KOPT-K1 (cell line): ENCODE results near the gene SYTL5.
"Not testable (repeated sequence)": the region's sequence is repeated elsewhere in the genome, so short reads cannot be mapped to it uniquely, and the experiment has no call there.

ENCODE experiments used
- H3K27ac ChIP-seq: fragments of 200-600 bp; sonication (generic); 2 replicates; pipeline ENCODE4 v1.5.1; 2016; ENCODE audit warnings: antibody characterized with exemption, mild to moderate bottlenecking, low read depth, low read length; ENCODE audit not compliant: poor library complexity, severe bottlenecking
- H3K36me3 ChIP-seq: fragments of 200-600 bp; sonication (generic); 2 replicates; pipeline ENCODE4 v1.5.1; 2017; ENCODE audit warnings: antibody characterized with exemption, mild to moderate bottlenecking, low read length, moderate library complexity; ENCODE audit not compliant: insufficient read depth
- H3K9me3 ChIP-seq: fragments of 200-600 bp; sonication (generic); 2 replicates; pipeline ENCODE4 v1.5.1; 2017; ENCODE audit warnings: antibody characterized with exemption, low read length, mild to moderate bottlenecking; ENCODE audit not compliant: insufficient read depth, poor library complexity, severe bottlenecking

The SYTL5 gene

DNA sequence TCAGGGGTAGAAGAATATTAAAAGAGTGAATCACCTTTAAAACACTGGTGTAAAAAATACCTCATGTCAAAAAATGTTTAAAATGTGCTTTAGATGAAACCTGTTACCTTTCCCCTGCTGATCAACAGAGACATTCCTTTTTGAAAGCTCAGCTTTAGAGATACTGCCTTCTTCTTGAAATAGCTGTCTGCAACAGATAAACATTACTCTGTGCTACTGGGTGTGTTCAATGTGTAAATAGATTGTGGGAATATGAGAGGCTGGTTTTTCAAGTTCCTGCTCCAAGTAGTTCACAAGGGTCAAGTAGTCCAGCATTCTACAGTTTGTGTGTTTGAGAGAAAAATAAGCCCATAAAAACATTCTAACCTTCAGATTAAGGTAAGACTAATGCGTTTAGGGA is at the start of gene SYTL5:
TSS of gene SYTL5 (plus strand) at position 263 of the 400 bp plus-strand sequence. CDS start 27,337 bp downstream, outside the sequence.
- H3K27ac ChIP-seq: no peak within 1 kb of the TSS

GRCh38 chrX:37958525-37959211 is 47.7 kb upstream of the SYTL5 start:
- no peak overlapping the region for H3K27ac ChIP-seq
- no peaks in the 10 kb centered on the region for H3K9me3 ChIP-seq
- H3K36me3 ChIP-seq: no peaks in the 10 kb centered on the region

More for the DNA sequence above, at the start of gene SYTL5:
- Histone ChIP-seq H3K36me3 (no peaks in the 10 kb centered on the region), H3K9me3 (no peaks in the 10 kb centered on the region)

- Histone ChIP-seq H3K27ac (no peak overlapping the region), H3K9me3 (no peaks in the 10 kb centered on the region)
Observed at GRCh38 chrX:37959212-37960021, 46.9 kb upstream of the SYTL5 start.

DNA sequence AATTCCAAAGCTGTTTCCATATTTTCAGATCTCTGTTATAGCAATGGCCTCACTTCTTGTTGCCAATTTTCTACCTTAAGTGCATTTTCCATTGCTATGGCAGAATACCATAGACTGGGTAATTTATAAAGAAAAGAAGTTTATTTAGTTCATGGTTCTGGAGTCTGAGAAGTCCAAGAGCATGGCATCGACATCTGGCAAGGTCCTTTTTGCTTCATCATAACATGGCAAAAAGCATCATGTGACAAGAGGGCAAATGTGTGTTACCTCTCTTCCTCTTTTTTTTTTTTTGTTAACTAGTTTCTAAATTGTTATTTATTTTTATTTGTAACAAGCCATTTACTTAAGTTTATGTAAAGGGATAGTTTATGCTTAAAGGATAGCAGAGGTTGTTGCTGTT is 45.2 kb upstream of the SYTL5 start:
- no peaks in the 10 kb centered on the region for H3K36me3 ChIP-seq
- H3K27ac ChIP-seq: no peak overlapping the region
- no peaks in the 10 kb centered on the region for H3K9me3 ChIP-seq

More at GRCh38 chrX:37959212-37960021, 46.9 kb upstream of the SYTL5 start:
- no peaks in the 10 kb centered on the region for H3K36me3 ChIP-seq

DNA sequence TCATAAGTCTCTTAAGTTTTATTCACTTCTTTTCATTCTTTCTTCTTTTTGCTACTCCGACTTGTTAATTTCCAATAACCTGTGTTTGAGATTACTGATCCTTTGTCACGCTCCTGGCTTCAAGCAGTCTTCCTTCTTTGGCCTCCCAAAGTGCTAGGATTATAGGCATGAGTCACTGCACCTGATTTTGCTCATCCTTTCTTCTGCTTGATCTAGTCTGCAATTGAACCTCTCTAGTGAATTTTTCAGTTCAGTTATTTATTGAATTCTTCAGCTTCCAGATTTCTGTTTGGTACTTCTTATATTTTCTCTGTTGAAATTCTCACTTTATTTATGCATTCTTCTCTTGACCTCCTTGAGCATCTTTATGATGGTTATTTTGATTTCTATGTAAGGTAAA is 38.6 kb upstream of the SYTL5 start:
- no peaks in the 10 kb centered on the region for H3K36me3 ChIP-seq
- H3K9me3 ChIP-seq: no peaks in the 10 kb centered on the region
- no peak overlapping the region for H3K27ac ChIP-seq

GRCh38 chrX:37975421-37975820 is 30.9 kb upstream of the SYTL5 start:
- no peaks in the 10 kb centered on the region for H3K9me3 ChIP-seq
- no peak overlapping the region for H3K27ac ChIP-seq
- no peaks in the 10 kb centered on the region for H3K36me3 ChIP-seq

DNA sequence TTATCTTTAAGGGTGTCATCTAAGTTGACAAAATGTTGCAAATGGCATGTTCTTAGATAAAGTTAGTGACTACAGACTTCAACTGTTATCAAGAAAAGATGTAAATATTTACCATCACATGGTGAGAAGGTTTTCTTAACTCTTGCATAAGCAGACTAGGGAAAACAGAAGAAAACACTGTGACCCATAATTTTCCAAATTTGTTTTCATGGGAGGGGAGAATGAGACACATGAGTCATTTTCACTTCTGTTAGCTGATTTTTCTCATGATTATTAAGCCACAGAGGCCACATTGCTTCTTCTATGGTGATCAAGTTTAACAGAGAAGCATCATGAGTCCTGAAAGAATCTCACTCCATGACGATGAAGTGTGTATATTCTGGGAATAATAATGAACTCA is 30.2 kb upstream of the SYTL5 start:
- Histone ChIP-seq H3K27ac (no peak overlapping the region), H3K9me3 (no peaks in the 10 kb centered on the region), H3K36me3 (no peaks in the 10 kb centered on the region)

- no peaks in the 10 kb centered on the region for H3K36me3 ChIP-seq
- no peaks in the 10 kb centered on the region for H3K9me3 ChIP-seq
Observed at GRCh38 chrX:37984880-37985279, 21.5 kb upstream of the SYTL5 start.

DNA sequence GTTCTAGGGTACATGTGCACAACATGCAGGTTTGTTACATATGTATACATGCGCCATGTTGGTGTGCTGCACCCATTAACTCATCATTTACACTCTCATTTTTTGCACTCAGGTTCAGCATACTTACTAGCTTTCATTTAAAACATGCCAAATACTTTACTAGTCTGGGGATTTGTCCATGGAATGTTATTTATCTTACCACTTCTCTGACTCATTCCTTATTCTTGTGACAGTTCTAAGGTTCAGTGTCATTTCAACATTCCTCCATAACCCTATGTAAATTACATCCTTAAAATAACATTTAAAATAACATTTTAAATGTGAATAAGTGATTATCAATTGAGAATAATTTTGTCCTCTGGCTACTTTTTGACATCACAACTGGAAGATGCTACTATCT is 19.5 kb upstream of the SYTL5 start:
- no peaks in the 10 kb centered on the region for H3K36me3 ChIP-seq
- H3K27ac ChIP-seq: no peak overlapping the region
- H3K9me3 ChIP-seq: no peaks in the 10 kb centered on the region

More at GRCh38 chrX:37984880-37985279, 21.5 kb upstream of the SYTL5 start:
- H3K27ac ChIP-seq: no peak overlapping the region

DNA sequence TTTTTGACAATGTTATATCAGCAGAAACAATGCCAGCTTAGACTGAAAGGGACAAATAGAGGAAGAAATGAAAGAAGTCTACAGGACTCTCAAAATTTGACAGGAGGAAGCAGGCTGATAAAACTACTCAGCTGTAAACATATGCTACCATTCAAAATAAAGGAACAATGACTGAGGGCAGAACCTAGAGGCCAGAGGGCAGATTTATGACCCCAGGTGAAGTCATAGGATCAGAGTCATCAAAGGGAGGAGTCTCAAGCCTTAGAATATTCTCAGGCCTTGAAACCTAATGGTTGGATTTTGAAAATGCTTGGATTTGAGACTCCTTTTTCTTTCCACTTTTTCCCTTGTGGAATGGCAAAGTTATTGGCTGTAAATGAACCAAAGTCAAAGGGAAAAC is 17.0 kb upstream of the SYTL5 start:
- H3K9me3 ChIP-seq: no peaks in the 10 kb centered on the region
- H3K36me3 ChIP-seq: no peaks in the 10 kb centered on the region
- no peak overlapping the region for H3K27ac ChIP-seq

DNA sequence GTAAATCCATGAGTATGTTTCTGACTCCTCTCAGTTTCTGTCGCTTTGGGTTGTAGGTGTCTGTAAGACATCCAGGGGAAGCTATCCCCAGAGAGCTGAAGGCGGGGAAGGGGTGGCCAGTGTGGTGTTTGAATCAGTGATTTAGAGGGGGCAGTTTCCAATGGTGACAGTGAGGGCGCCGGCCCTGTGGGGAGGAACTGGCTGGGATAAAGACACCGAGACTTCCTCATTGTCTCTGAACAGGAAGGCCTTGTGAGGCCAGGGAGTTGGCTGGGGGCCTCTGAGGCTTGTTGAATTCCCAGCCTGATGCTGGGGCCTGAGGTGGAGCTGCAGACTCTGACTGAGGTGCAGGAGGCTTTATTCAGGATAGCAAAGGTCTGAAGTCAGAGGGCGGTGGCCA is 15.1 kb upstream of the SYTL5 start:
- not testable (repeated sequence) for H3K9me3 ChIP-seq, H3K36me3 ChIP-seq, H3K27ac ChIP-seq

DNA sequence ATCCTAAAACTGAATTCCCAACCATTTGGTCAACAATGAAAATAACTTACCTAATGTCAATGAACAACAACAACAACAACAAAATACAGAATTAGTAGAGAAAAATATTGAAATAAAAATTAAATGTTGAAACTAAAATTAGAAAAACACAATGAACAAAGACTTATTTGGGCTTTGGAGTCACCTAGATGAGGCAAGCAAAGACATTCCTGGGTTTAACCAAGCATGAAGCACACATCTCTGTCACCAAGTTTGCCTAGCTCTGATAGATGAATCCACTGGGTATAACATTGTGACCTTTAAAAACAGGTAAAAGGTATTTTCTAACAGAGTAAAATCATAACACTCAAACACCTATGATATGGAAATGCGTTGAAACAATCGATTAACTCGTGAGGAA is 13.2 kb upstream of the SYTL5 start:
- no peaks in the 10 kb centered on the region for H3K36me3 ChIP-seq
- H3K9me3 ChIP-seq: no peaks in the 10 kb centered on the region
- H3K27ac ChIP-seq: no peak overlapping the region

GRCh38 chrX:37993837-37994619 is 12.3 kb upstream of the SYTL5 start:
- Histone ChIP-seq H3K9me3 (no peaks in the 10 kb centered on the region), H3K27ac (no peak overlapping the region), H3K36me3 (no peaks in the 10 kb centered on the region)

GRCh38 chrX:37995428-37995827 is 10.9 kb upstream of the SYTL5 start:
- Histone ChIP-seq H3K9me3 (no peaks in the 10 kb centered on the region), H3K36me3 (no peaks in the 10 kb centered on the region), H3K27ac (no peak overlapping the region)

DNA sequence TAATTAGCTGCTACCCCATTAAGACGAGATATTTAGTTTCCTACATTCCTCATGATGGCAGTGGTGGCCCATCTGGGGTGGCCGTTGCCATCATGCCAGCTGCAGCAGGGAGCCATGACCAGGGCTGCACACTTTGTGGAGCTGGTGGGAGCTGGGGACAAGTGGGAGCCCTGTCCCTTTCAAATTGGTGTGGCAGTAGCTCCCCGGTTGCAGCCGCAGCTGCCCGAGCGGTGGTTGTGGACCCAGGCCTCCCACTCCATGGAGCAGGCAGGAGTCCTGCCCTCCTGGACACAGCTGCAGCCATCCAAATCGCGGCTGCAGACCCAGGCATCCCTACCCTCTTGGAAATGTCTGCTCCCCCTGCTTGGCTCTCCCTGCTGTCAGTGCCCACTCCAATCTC is 9.3 kb upstream of the SYTL5 start:
- Histone ChIP-seq H3K9me3 (no peaks in the 10 kb centered on the region), H3K36me3 (no peaks in the 10 kb centered on the region), H3K27ac (no peak overlapping the region)
